HG02981 (cell line): Measurements from ENCODE around the gene VARS1.
"Not testable (repeated sequence)": the region's sequence is repeated elsewhere in the genome, so short reads cannot be mapped to it uniquely, and the experiment has no call there.

Source experiments
- ATAC-seq: cut with Tn5 transposase; IDR thresholded peaks from one replicate; pipeline ENCODE4 v1.9.1; 2021; ENCODE audit warnings: mild to moderate bottlenecking, moderate library complexity; ENCODE audit not compliant: unreplicated experiment

Gene VARS1

GRCh38 chr6:31795616-31796298 lies at the start of gene VARS1:
VARS1 (minus strand) TSS chr6:31795752; CDS start chr6:31795217, 535 bp downstream.
- ATAC-seq, result peak; percentile 79

- ATAC-seq, result no peak
Measured at GRCh38 chr6:31844507-31844906, 49.0 kb upstream of the VARS1 start.

DNA sequence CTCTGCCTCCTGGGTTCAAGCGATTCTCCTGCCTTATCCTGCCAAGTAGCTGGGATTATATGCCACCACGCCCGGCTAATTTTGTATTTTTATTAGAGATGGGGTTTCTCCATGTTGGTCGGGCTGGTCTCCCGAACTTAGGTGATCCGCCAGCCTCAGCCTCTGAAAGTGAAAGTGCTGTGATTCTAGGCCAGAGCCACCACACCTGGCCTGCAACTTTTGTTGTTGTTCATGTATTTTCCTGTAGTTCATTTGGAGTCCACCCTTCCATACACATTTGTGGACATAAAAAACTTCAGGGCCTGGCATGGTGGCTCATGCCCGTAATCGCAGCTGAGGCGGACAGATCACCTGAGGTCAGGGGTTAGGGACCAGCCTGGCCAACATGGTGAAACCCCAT lies 46.5 kb upstream of the VARS1 start:
- no peak for ATAC-seq

DNA sequence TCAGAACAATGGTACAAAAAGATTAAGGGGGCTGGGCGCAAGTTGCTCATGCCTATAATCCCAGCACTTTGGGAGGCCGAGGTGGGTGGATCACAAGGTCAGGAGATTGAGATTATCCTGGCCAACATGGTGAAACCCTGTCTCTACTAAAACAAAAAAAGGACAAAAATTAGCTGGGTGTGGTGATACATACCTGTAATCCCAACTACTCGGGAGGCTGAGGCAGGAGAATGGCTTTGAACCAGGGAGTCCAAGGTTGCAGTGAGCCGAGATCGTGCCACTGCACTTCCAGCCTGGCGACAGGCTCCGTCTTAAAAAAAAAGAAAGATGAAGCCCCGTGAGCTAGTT lies 44.2 kb upstream of the VARS1 start:
- ATAC-seq, result not testable (repeated sequence)

DNA sequence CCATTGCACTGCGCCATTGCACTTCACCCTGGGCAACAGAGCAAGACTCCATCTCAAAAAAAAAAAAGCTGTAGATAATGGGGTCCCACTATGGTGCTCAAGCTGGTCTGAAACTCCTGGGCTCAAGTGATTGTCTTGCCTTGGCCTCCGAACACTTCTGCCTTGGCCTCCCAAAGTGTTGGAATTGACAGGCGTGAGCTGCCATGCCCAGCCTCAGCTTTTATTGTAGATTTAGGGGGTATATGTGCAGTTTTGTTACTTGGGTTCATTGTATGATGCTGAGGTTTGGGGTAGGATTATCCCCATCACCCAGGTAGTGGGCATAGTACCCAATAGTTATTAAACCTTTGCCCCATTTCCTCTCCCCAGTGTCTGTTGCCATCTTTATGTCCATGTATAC lies 43.4 kb upstream of the VARS1 start:
- ATAC-seq, result no peak

GRCh38 chr6:31838114-31838553 lies 42.6 kb upstream of the VARS1 start:
- not testable (repeated sequence) for ATAC-seq

DNA sequence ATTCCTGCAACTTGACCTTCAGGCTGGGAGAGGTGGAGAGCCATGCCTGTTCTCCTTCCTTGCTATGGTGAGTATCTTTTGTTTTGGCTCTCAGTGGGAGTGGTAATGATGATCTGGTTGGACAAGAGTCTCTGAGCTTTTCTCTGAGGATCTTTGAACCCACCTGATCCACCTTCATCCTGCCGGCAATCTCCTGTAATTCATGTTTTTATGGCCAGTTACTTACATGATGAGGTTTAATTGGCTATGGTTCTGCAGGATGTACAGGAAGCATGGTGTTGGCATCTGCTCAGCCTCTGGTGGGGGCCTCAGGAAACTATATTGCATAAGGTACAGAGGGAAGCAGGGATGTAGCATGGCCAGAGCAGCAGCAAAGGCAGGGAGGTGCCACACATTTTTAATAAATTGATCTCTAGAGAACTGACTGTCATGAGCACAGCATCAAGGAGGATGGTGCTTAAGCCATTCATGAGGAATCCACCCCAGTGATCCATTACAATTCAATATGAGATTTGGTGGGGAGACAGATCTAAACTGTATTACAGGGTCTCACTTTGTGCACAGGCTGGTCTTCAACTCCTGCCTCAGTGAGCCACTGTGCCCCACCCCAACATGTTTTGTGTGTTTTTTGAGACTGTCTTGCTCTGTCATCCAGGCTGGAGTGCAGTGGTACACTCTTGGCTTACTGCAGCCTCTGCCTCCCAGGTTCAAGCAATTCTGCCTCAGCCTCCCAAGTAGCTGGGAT lies 42.0 kb upstream of the VARS1 start:
- ATAC-seq, result no peak

- ATAC-seq, result no peak
Measured at GRCh38 chr6:31836474-31837368, 41.2 kb upstream of the VARS1 start.

DNA sequence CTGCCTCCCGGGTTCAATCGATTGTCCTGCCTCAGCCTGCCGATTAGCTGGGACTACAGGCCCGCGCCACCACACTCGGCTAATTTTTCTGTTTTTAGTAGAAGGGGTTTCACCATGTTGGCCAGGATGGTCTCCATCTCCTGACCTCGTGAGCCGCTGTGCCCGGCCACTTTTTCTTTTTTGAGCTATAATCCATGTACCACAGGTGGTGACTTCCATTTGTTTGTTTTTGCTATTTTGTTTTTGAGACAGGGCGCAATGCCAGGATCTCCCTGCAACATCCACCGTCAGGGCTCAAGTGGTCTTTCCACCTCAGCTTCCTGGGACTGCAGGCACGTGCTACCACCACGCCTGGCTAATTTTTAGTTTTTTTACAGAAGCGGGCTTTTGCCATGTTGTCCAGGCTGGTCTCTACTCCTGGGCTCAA lies 40.5 kb upstream of the VARS1 start:
- no peak for ATAC-seq

GRCh38 chr6:31834367-31835250 lies 39.1 kb upstream of the VARS1 start:
- ATAC-seq, result no peak

DNA sequence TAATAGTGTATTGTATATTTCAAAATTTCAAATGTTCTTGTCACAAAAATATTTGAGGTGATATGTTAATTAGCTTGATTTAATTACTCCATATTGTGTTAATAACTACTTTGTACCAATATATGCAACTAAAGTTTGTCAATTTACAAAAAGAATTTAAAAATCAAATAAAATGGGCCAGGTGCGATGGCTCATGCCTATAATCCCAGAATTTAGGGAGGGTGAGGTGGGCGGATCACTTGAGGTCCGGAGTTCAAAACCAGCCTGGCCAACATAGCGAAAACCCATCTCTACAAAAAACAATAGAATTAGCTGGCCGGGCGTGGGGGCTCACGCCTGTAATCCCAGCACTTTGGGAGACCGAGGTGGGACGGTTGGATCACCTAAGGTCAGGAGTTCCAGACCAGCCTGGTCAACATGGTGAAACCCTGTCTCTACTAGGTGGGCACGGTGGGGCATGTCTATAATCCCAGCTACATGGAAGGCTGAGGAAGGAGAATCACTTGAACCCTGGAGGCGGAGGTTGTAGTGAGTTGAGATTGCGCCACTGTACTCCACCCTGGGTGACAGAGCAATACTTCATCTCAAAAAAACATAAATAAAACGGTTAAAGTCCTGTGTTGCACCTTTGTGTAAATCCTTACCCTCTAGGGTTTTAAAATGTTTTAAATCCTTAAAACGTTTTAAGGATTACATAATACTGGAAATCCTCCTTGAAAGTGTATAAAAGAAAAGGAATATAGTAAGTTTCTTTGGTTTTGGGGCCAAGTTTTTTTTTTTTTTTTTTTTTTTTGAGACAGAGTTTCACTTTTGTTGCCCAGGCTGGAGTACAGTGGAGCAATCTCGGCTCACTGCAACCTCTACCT lies 36.0 kb upstream of the VARS1 start:
- ATAC-seq, result no peak

GRCh38 chr6:31830886-31831335 lies 35.4 kb upstream of the VARS1 start:
- no peak for ATAC-seq

DNA sequence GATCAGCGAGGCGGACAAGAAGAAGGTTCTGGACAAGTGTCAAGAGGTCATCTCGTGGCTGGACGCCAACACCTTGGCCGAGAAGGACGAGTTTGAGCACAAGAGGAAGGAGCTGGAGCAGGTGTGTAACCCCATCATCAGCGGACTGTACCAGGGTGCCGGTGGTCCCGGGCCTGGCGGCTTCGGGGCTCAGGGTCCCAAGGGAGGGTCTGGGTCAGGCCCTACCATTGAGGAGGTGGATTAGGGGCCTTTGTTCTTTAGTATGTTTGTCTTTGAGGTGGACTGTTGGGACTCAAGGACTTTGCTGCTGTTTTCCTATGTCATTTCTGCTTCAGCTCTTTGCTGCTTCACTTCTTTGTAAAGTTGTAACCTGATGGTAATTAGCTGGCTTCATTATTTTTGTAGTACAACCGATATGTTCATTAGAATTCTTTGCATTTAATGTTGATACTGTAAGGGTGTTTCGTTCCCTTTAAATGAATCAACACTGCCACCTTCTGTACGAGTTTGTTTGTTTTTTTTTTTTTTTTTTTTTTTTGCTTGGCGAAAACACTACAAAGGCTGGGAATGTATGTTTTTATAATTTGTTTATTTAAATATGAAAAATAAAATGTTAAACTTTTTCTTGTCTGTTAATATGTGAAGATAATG lies 34.2 kb upstream of the VARS1 start:
- no peak for ATAC-seq

- ATAC-seq, result peak; percentile 62
Measured at GRCh38 chr6:31827286-31828079, 31.9 kb upstream of the VARS1 start, which contains the start of gene HSPA1B. HSPA1B (plus strand) TSS chr6:31827738; CDS start chr6:31827951, 213 bp downstream.

DNA sequence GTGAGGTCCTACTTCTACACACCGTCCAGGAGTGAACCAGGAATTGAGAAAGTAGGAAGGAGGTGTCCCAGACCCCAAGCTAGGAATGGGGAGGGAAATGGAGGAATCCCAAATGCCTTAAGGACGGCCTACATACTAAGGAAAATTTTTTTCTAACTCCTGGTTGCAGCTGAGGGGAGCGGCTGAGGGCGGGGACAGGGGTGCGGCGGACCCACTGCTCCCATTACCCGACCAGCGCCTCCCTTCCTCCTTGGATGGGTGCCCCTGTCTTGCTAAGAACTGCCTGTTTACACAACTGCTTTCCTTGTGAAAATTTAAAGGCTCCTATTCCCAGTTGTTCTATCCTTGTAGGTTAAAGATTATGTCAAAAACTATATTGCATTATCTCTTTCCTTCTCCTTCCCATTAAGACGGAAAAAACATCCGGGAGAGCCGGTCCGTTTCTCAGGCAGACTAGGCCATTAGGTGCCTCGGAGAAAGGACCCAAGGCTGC lies 31.3 kb upstream of the VARS1 start:
- ATAC-seq, result peak; percentile 7

DNA sequence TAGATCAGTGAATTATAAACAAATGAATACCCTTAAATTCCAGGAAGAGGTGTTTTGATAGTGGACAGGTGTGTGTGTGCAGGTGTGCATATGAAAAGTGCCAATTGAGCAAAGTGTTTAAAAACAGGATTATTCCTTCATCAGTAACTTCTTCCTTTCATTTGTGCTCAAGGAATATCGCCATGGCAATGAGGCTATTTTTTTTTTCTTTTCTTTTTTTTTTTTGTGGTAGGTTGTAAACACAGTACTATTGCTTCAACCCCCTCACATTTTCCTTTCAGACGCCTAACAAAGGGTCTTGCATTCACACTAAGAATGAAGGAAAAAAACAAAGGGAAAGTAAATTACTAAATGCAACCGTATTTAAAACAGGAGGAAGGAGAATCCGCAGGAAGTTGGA lies 30.0 kb upstream of the VARS1 start:
- no peak for ATAC-seq

- ATAC-seq, result not testable (repeated sequence)
Measured at GRCh38 chr6:31823592-31824196, 28.1 kb upstream of the VARS1 start.
